Fibroblast of peridontal ligament (primary cell): ENCODE measurements around the gene KCNG2.
"Not testable (repeated sequence)": the region's sequence is repeated elsewhere in the genome, so short reads cannot be mapped to it uniquely, and the experiment has no call there.

Experiments used
- DNase-seq: peaks from one replicate; pipeline ENCODE4 v3.0.0-alpha.2; 2010; ENCODE audit errors: extremely low read depth

The KCNG2 gene

DNA sequence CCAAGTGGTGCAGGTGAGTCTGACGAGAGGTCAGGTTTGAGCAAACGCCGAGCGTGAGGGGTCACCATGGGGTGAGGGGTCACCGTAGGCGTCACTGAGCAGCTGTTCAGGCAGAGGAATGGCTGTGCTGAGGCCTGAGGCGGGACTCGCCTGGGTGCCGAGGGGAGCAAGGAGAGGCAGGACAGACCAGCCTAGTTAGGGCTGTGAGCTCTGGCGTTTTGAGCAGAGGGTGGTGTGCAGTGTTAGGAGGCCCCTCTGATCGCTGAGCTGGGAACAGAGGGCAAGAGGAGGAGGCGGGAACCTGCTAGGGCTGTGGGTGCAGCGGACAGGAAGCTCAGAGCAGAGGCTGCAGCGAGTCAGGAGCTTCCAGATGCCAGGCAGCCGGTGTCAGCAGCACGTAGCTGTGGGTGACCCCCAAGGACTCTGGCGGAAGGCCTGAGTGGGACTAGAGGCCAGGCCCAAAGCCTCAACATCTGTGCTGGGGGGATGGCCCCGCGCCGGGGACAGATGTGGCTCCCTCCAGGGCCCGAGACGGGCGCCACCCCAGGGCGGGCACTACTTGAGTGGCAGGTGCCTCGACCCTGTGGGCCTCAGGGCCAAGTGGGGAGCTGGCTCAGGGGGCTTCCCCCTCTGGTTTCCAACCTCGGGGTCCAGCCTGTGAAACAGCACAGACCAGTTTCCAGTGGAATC, 55.7 kb downstream of the KCNG2 start:
- no peak for DNase-seq

DNA sequence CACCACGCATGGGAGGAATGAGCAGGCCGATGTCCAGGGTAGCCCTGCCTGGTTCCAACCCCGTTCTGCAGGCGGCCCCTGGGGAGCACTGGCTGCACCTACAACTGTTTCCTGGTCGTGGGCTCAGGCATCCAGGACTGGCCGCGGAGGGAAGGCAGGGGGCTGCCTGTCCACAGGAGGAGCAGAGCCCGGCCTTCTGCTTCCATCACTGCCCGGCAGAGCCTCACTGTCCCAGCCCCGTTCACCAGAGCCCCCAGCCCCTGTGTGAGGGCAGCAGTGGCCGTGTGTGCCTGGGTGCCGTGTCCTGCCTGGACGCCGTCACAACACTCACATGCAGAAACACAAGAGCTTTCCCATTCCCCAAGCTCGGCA, 56.2 kb downstream of the KCNG2 start:
- DNase-seq, result no peak

DNA sequence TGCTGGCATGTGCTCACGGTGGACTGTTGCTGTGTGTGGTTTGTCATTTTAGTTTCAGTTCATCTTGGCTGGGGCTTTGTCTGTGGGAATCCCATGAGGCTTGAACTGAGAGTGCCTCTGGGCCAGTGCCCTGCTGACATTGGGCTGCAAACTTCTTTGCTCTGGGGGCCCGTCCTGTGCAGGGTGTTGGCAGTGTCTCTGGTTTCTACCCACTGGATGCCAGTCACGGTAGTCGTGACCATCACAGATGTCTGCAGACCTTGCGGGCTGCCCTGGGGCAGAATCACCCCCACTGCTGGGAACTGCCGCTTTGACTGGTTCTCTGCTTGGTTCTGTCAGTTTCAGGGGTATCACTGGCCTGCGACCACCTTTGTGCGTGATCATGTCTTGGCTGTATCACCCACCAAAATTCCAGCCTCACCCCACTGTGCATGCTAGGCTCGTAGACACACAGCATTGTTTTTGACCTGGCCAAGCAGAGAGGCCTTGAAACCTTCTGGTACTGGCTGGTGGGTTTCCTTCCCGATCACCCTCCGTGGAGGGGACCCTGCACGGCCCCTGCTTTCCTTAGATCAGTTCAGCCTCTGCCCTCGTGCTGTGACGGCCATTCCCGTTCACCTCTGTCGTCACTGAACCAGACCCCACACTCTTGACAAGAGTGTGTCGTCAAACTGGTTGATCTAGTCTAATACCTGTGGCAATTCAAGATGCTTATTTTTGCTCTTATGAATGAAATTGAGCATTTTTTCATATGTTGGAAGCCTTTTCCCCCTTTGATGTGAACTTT, 57.6 kb downstream of the KCNG2 start:
- no peak for DNase-seq

DNA sequence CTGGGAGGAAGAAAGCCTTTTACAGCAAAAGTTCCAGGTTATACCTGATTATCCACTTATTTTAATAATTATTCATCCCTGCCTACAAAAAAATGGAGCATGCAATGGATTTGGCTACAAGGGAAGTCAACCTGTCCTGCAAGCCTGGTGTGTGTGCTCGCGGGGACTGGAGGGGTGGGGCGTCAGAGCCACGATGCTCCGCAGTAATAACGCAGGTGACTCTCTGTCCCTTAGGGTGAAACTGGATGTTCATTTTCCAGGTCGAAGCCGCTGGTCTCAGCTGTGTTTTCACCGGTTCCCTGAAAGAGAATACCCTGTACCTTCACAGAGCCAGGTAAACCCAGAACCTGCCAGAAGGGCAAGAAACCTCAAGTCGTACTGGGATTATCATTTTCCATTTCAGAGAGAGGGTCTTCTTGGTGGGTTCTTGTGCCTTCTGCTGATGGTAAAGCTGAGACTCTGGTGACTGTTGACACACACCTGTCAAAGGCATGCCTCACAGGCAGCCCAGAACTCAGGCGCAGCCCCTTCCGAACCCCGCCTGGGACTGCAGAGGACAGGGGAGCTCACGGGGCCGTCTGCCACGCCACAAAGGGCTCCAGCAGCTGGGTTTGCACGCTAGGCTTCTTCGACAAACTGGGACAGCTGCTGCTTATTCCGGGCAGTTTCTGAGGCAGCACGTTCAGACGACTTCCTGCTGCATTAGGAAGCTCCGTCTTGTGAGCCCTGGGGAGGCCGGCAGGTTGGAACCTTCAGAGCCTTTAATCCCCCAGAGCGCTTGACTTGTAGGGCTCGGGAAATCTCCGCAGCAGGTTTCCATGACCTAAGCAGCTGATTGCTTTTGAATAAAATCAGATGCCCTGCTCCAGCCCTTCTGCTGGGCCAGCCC, 58.6 kb downstream of the KCNG2 start:
- peak; percentile 15 for DNase-seq

DNA sequence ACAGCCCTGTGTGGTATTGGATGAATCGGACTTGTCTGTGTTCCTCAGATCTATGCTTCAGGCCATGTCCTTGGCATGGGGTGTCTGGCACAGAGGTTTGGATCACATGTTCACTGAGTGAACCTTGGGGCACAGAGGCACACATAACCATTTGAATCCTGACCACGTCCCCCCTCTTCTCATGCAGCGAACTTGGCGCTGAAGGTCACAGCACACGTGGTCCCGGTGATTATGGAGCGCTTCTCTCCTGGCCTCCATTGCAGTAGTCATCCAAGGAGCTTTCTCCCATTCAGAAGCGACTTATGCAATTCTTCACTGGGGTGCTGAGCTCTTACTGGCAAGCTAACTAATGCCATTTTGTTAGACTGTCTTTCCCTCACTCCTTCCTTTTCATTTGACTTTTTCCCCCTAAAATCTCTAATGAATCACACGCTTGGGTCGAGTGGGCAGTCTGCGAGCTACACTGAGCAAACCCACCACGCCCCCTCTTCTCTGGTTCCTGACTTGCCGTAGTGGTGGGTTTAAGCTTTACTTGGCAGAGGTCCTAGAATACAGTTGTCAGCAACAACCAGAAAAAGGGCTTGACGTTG, 59.4 kb downstream of the KCNG2 start:
- peak; percentile 62 for DNase-seq

DNA sequence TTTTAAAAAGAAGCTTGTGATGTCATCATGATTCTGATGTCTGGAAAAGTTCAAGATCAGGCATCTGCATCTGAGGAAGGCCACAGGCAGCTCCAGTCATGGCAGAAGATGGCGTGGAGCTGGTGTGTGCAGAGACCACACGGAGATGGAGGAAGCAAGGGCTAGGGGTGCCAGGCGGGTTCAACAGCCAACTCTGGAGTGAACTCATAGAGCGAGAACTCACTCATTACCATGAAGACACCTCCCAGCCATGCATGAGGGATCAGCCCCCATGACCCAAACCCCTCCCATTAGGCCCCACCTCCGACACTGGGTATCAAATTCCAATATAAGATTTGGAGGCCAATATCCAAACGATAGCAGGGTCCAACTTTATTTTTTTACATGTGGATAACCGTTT, 61.6 kb downstream of the KCNG2 start:
- no peak for DNase-seq

DNA sequence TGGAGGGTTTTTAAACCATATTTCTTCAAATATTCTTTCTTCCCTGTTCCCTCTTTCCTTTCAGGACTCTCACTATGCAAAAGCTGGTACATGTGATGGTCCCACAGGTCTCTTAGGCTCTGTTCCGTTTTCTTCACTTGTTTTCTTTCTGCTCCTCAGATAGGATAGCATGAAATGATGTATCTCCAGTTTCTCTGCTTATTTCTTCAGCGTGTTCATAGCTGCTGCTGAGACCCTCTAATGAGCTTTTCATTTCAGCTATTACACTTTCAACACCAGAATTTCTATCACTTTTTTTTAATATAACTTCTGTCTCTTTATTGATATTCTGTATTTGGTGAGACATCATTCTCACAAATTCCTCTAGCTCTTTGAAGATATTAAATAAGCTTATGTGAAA, 63.9 kb downstream of the KCNG2 start:
- DNase-seq, result no peak

DNA sequence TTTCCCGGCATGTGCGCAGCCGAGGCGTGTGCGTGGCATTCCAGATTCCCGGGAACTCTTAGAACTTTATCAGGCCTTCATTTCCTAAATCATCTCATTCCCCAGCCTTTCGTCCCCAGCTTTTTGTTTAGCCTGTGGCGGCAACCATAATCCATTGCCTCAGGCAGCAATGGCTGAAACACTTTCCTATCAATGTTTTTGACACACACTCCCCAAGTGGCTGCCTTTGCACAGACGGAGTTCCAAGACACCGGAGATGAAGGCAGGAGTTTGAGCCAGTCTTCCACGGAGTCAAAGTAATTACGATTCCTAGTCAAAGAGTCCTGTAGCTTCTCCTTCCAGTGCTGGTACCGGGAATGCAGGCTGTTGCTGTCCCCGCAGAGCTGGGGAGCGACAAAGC, 64.8 kb downstream of the KCNG2 start:
- DNase-seq, result no peak

DNA sequence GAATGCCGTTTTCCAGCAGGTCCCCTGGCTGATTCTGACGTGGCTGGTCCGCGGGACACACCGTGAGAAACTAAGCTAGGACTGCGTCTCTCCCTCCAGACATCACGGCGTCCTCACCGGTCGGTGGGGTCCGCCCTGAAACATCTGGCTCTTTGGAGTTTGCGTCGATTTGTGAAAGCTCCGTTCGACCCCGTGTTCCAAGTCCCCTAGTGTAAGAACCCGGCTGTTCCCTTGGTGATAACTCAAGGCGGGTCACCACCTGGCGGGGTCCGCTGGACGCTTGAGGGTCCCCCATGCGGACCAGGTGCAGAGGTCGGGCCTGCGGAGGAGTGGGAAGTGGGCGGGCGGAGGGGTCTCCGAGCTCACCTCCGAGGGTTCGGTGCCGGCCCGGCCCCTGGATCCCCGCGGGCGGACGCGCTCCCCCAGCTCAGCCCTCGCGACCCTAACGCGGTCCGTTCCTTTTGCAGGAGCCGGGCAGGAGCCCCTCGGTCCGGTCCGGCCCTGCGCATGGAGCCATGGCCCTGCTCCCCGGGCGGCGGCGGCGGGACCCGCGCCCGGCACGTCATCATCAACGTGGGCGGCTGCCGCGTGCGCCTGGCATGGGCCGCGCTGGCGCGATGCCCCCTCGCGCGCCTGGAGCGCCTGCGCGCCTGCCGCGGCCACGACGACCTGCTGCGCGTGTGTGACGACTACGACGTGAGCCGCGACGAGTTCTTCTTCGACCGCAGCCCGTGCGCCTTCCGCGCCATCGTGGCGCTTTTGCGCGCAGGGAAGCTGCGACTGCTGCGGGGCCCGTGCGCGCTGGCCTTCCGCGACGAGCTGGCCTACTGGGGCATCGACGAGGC, 65.6 kb downstream of the KCNG2 start:
- no peak for DNase-seq

DNA sequence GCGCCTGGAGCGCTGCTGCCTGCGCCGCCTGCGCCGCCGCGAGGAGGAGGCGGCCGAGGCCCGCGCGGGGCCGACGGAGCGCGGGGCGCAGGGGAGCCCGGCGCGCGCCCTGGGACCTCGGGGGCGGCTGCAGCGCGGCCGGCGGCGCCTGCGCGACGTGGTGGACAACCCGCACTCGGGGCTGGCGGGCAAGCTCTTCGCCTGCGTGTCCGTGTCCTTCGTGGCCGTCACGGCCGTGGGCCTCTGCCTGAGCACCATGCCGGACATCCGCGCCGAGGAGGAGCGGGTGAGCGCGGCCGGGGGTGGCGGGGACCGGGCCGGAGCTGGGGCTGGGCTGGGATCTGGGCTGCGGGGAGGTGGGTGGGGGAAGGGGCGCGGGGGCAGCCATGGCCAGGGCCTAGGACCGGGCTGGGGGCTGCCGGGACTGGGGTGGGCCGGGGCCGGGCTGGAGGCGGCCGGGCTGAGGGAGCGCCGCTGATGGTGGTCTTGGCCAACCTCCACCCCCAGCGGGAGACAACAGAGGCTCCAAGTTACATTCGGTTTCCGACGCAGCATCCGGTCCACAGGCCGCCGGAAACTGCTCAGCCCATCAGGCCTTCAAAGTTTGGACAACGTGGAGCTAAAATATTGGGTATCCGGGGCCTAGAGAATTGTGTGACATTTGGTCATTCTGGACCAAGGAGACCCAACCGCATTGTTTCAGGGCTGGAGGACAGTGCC, 66.4 kb downstream of the KCNG2 start:
- no peak for DNase-seq

DNA sequence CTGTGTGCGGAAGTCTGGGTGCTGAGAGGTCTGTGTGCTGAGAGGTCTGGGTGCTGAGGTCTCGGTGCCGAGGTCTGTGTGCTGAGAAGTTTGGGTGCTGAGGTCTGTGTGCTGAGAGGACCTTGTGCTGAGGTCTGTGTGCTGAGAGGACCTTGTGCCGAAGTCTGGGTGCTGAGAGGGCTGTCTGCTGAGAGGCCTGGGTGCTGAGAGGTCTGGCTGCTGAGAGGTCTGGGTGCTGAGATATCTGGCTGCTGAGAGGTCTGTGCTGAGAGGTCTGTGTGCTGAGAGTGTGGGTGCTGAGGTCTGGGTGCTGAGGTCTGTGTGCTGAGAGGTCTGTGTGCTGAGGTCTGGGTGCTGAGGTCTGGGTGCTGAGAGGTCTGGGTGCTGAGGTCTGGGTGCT, 67.2 kb downstream of the KCNG2 start:
- not testable (repeated sequence) for DNase-seq

DNA sequence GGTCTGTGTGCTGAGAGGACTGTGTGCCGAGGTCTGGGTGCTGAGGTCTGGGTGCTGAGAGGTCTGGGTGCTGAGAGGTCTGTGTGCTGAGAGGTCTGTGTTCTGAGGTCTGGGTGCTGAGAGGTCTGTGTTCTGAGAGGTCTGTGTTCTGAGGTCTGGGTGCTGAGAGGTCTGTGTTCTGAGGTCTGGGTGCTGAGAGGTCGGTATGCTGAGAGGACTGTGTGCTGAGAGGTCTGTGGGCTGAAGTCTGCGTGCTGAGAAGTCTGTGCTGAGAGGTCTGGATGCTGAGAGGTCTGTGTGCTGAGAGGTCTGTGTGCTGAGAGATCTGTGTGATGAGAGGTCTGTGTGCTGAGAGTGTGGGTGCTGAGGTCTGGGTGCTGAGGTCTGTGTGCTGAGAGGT, 68.2 kb downstream of the KCNG2 start:
- DNase-seq, result not testable (repeated sequence)

DNA sequence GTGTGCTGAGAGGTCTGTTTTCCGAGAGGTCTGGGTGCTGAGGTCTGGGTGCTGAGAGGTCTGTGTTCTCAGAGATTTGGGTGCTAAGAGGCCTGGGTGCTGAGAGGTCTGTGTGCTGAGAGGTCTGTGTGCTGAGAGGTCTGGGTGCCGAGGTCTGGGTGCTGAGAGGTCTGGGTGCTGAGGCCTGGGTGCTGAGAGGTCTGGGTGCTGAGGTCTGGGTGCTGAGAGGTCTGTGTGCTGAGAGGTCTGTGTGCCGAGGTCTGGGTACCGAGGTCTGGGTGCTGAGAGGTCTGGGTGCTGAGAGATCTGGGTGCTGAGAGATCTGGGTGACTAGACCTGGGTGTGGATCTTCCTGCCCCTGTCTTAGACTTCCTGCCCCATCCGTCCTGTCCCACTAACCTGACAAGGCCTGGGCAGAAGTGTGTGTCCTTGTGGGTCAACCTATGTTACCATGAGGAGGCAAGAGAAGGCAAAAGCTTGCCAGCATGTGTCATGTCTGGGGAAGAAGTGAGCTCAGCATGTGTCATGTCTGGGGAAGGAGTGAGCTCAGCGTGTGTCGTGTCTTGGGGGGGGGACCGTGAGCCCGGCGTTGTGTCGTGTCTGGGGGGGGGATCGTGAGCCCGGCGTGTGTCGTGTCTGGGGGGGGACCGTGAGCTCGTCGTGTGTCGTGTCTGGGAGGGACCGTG, 69.3 kb downstream of the KCNG2 start:
- DNase-seq, result no peak

DNA sequence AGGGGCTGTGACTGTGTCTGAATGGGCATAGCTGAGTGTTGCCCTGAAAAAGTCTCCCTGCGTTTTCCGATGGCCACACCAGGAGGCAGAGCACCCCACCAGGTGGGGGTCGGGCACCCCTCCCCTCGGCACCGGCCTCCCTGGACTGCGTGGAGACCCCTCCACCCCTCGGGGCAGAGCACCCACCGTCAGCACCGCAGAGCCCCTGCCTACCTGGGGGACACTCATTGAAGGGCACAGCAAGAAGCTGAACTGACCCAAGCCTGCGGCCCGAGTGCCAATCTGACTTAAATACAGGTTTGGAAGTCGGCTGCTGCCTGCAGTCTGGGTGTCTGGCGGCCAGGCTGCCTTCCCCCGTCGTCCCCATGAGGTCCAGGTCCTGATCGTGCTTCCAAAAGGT, 69.9 kb downstream of the KCNG2 start:
- DNase-seq, result no peak

DNA sequence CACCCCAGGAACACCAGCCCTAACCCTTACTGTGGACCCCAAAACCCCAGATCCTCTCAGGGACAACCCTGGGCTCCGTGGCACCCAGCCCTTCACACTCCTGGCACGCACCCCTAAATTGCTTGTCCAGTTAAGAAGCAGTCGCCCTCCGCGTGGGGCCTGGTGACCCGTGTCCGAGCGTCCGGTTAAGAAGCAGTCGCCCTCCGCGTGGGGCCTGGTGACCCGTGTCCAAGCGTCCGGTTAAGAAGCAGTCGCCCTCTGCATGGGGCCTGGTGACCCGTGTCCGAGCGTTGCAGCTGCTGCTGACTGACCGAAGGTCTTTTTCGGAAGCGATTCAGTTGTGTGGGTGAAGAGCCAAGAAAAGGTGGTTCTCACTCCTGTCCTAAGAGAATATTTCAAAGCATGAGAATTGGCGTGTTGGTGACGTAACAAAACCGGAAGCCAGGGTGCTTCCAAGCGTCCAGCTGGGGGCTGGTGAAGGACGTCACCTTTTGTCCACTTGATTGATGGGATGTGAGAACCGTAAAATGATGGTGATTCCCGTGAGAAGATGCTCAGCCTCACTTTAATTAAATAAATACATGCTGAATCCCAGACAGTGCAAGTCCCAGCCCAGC, 70.5 kb downstream of the KCNG2 start:
- no peak for DNase-seq

DNA sequence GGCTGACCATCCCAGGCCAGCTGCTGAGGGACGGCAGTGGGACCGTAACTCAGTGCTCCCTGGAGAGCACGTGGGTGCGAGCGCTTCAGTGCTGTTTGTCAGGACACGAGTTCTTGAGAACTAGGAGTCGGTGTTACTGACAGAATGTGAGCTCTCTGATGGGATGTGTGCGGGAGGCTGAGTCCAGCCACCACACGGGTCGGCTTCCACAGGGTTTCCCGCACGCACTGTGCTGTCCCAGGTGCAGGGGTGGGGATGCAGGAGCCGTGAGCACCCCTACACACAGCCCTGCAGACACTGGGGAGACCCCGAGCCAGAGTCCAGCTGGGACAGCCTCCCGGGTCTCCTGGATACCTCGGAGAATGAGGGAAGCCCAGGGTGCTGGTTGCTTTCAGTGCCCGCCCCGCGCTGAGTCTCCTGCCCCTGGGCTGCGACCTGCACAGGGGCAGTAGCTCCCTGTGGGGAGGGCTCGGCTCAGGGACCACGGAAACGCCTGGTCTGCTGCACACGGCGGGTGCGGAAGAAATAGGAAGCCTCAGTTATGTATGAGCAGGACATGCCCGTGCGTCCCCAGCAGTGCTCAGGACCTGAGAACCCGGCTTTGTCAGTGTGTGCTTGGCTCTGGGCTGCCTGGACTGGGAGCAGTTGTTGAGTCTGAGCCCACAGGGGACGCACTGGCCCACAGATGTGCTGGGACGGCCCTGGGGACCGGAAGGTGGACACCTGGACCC, 71.2 kb downstream of the KCNG2 start:
- DNase-seq, result no peak

DNA sequence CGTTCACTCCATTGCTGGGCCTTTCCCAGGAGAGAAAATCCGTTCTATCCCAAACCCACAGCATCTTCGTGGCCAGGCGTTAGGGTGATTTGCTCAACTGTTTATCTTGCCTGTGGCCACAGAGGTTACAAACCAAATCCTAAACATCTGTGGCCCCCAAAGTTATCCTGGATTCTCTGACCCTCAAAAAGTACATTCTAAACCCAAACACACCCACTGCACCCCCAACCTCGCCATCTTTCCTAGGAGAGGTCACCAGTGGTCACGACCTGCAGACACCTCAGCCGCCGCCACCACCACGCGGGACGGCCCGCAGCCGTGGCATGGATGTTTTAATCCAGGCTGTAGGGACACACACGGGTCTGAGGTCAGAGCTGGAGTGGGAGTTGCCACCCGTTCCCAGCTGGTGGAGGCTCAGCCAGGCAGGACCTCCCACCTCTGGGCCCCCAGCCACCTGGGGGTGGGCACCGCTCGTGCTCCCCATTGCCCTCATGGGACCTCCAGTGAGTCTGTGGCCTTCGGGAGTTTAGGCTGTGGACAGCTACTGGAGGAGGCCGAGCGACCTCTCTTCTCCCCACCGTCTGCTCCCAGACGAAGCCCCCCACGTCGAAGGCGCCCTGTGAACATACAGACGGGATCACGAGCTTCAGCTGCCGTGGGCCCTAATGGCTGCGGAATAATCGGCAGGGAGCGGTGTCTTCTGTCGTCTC, 72.0 kb downstream of the KCNG2 start:
- no peak for DNase-seq
